ENCODE data around the gene EGR2.

The EGR2 gene

DNA sequence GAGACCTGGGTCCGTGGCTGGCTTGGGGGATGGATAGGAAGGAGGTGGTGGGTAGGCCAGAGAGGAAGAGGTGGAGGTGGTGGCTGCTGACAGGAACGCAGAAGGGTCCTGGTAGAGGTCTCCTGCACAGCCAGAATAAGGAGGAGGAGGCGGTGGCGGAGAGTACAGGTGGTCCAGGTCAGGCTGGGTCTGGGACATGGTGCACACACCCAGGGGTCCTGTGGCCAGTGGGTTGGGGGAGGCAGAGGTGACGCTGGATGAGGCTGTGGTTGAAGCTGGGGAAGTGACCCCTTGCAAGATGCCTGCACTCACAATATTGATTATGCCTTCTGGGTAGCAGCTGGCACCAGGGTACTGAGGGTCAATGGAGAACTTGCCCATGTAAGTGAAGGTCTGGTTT is 2.2 kb downstream of the EGR2 start:
- no peak overlapping the region for H3K27ac ChIP-seq
- TF ChIP-seq, protein P1, sequence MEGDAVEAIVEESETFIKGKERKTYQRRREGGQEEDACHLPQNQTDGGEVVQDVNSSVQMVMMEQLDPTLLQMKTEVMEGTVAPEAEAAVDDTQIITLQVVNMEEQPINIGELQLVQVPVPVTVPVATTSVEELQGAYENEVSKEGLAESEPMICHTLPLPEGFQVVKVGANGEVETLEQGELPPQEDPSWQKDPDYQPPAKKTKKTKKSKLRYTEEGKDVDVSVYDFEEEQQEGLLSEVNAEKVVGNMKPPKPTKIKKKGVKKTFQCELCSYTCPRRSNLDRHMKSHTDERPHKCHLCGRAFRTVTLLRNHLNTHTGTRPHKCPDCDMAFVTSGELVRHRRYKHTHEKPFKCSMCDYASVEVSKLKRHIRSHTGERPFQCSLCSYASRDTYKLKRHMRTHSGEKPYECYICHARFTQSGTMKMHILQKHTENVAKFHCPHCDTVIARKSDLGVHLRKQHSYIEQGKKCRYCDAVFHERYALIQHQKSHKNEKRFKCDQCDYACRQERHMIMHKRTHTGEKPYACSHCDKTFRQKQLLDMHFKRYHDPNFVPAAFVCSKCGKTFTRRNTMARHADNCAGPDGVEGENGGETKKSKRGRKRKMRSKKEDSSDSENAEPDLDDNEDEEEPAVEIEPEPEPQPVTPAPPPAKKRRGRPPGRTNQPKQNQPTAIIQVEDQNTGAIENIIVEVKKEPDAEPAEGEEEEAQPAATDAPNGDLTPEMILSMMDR (conservative IDR thresholded peaks at IDR 0.05): no peak
- TF ChIP-seq ZFX (IDR thresholded peaks at IDR 0.05): no peak

- no peak overlapping the region for H3K27ac ChIP-seq
- no peak for TF ChIP-seq ZFX (IDR thresholded peaks at IDR 0.05)
- TF ChIP-seq, protein P1 (conservative IDR thresholded peaks at IDR 0.05): no peak
Measured at GRCh38 chr10:62813453-62813852, 2.7 kb downstream of the EGR2 start.

GRCh38 chr10:62812672-62813439 is 3.3 kb downstream of the EGR2 start:
- no peak overlapping the region for H3K27ac ChIP-seq
- TF ChIP-seq, protein P1 (conservative IDR thresholded peaks at IDR 0.05): no peak
- no peak for TF ChIP-seq ZFX (IDR thresholded peaks at IDR 0.05)

DNA sequence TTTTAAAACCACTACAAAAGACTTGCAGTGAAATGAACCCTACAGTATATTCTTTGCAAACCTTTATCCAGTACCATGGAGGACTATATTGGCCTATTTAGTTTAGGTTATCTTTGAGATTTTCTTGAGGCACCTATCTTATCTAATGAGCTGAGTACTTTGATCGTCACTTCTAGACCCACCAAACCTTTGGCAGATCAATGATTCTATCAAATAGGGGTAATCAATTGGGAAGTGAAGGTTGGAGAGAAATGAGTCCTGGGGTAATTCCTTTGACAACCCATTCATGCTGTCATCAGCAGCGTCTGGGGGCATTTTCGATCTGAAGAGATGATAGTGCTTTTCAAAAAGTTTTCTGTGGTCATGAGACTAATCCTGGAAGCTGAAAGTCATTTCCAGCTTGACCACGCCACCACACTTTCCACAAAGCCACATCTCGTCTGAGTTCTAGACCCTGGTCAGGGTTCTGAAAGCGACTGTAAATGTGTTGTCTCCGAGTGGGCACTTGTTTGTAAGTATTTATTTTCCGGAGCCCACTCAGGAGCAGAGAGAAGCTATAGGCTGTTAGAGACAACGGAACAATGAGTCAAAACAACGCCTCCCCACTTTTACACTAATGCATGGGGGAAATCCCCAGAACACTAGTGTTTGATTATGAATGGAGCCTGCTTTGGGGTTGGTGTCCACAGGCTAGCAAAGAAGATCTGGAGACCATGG is 4.8 kb downstream of the EGR2 start:
- H3K27ac ChIP-seq: no peak overlapping the region
- TF ChIP-seq ZFX (IDR thresholded peaks at IDR 0.05): no peak
- TF ChIP-seq, protein P1 (conservative IDR thresholded peaks at IDR 0.05): no peak

DNA sequence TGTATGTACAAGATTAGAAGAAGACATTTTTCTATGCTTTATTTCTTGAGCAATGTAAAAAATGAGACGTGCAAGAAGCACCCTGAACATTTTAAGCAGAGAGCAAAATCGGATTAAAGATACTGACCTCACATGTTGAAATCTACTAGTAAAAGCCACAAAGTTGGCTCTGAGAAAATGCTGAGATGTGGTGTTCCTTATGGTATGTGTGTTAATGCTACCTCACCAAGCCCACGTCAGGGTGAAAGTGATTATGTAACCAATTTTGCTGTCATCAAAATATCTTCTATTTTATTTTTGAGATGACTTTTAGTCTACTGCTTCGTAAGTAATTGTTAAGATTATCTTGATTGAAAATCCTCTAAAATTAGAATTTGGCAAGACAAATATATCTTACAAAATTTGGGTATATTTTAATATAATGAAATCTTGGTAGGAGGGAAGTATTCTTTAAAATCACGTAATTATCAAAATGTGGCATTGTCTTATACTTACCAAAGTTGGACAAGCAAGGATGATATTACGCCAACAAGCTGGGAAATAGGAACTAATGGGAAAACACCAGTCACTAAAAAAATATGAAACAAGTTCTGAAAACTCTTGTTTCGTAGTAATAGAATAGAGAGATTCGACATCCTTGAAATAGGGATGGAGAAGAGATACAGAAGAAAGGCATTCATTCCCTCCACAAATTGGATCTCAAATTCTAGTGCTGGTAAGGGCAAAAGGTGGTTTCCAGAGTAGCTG is 5.8 kb downstream of the EGR2 start:
- no peak for TF ChIP-seq ZFX (IDR thresholded peaks at IDR 0.05)
- TF ChIP-seq, protein P1 (conservative IDR thresholded peaks at IDR 0.05): no peak
- H3K27ac ChIP-seq: no peak overlapping the region

GRCh38 chr10:62806251-62806650 is 9.9 kb downstream of the EGR2 start:
- H3K27ac ChIP-seq: no peak overlapping the region
- TF ChIP-seq, protein P1 (conservative IDR thresholded peaks at IDR 0.05): no peak
- no peak for TF ChIP-seq ZFX (IDR thresholded peaks at IDR 0.05)

All from C4-2B (cell line).